AG04450 (cell line): ENCODE data around the gene ZAP70. TPM values are rescaled to one million over a fixed set of nuclear protein-coding genes. Genes with fewer than 3 reads are reported as not detected.

Experiments used
- CTCF ChIA-PET: fragments of 300-600, 350-600 bp; formaldehyde crosslinking; extraction: SDS; loops from one replicate; lab custom pipeline; 2022; ENCODE audit warnings: antibody characterized with exemption, inconsistent platforms; lab: Charles Lee
- POLR2A ChIA-PET: fragments of 350-600 bp; formaldehyde crosslinking; extraction: SDS; loops from one replicate; lab custom pipeline; 2021; ENCODE audit warnings: antibody characterized with exemption, inconsistent platforms; lab: Yijun Ruan, JAX
- DNase-seq: peaks from one replicate; pipeline ENCODE4 v3.0.0-alpha.2; 2011; ENCODE audit warnings: low read depth, low spot score
- H3K27ac ChIP-seq: one replicate; pipeline ENCODE4 v1.5.1; 2012; ENCODE audit warnings: low read depth, low read length, control low read depth
- H3K27me3 ChIP-seq: one replicate; pipeline ENCODE4 v1.6.0; 2012; ENCODE audit warnings: low read length; ENCODE audit not compliant: control insufficient read depth, insufficient read depth
- H3K4me3 ChIP-seq: 2 replicates; pipeline ENCODE4 v1.5.1; 2011; ENCODE audit warnings: mild to moderate bottlenecking, low read depth, low read length, control low read depth
- H3K9me3 ChIP-seq: 2 replicates; pipeline ENCODE4 v1.5.1; 2012; ENCODE audit warnings: low read length; ENCODE audit not compliant: control insufficient read depth, insufficient read depth
- polyA plus RNA-seq: library from polyadenylated mRNA; depleted of rRNA; stranded (reverse); fragments of >200 nt; gene quantifications from 2 replicates; pipeline ENCODE4 v1.2.3, GENCODE V29; 2011
- TF ChIP-seq, protein P1 (sequence below): IDR thresholded peaks from 2 replicates; pipeline ENCODE4 v1.5.1; 2011; ENCODE audit warnings: low read depth, low read length, control low read depth, inconsistent platforms

The ZAP70 gene
- polyA plus RNA-seq, 1 experiment = 0.06 TPM

DNA sequence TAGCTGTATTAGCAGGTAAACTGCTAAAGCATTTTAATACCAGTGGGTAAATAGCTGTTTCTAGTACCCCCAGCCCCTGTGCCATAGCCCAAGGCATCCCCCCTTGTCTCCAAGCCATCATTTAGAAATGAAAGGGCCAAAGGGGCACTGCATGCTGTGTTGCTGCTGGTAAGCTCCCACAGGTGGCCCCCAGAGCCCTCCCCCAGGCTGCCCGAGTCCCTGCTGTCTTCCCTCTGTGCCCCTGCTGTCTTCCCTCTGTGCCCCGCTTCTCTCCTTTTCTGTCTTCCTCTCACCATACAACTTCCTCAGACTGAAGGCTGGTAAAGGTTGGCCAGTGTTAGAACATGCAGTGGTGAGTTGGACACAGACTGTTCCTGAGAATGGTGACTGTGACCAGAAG is 42.1 kb downstream of the ZAP70 start:
- Histone ChIP-seq H3K27me3 (no peaks in the 10 kb centered on the region), H3K9me3 (no peaks in the 10 kb centered on the region), H3K27ac (no peak overlapping the region), H3K4me3 (no peak overlapping the region)
- ChIA-PET CTCF (no interaction called here), POLR2A (no interaction called here)
- TF ChIP-seq, protein P1, sequence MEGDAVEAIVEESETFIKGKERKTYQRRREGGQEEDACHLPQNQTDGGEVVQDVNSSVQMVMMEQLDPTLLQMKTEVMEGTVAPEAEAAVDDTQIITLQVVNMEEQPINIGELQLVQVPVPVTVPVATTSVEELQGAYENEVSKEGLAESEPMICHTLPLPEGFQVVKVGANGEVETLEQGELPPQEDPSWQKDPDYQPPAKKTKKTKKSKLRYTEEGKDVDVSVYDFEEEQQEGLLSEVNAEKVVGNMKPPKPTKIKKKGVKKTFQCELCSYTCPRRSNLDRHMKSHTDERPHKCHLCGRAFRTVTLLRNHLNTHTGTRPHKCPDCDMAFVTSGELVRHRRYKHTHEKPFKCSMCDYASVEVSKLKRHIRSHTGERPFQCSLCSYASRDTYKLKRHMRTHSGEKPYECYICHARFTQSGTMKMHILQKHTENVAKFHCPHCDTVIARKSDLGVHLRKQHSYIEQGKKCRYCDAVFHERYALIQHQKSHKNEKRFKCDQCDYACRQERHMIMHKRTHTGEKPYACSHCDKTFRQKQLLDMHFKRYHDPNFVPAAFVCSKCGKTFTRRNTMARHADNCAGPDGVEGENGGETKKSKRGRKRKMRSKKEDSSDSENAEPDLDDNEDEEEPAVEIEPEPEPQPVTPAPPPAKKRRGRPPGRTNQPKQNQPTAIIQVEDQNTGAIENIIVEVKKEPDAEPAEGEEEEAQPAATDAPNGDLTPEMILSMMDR = no peak
- DNase-seq = no peak

DNA sequence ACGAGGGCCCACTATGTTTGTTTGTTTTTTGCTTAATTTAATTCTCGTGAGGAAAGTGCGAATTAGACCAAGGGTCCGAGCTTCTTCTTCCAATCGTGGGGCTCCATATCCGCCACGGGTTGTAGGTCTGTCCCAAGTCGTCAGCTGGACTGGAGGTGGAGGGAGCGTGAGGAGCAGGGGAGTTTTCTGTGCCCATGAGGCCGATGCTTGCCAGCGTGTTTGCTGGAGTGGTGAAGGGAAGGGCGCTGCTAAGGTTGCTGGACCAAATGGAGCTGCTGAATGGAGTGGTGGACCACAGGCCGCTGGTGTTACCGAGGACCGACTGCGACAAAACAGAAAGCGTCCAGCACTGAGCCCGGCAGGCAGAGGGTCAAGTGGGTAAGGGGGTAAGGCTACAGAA is 43.7 kb downstream of the ZAP70 start:
- Histone ChIP-seq H3K4me3 (no peak overlapping the region), H3K9me3 (no peaks in the 10 kb centered on the region), H3K27ac (no peak overlapping the region), H3K27me3 (no peaks in the 10 kb centered on the region)
- TF ChIP-seq, protein P1 = no peak
- POLR2A ChIA-PET = no interaction called here
- CTCF ChIA-PET = interaction anchor here (1.2 kb wide), 1 partner anchor 58 kb away, joined by 3 read pairs; no protein-coding TSS in a partner anchor
- DNase-seq = no peak

DNA sequence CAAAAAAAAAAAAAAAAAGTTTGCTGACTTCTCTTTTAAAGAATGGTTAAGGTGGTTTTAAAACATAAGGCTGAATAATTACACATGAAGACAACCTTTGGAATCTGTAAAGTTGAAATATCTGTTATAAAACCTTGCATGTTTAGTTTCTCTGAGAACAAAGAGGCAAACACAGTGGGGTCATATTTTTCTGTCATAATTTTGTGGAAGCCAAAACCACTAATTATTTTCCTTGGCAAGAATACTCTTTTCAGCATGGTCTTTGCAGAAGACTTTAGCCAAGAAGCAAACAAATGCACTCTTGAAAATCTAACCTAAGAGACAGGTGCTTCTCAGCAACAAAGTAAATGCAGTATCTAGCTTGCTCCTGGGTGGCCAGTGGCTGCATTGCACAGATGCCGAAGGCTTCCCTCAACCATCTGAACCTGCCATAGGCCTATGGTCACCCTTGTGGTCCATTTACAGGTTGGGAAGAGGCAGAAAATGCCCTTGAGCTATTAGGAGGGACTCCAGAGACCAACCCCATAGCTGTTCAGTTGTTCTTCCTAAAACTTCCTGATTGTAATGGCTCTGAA is 44.8 kb downstream of the ZAP70 start:
- Histone ChIP-seq H3K27ac (no peak overlapping the region), H3K27me3 (no peaks in the 10 kb centered on the region), H3K9me3 (no peaks in the 10 kb centered on the region), H3K4me3 (no peak overlapping the region)
- TF ChIP-seq, protein P1 = no peak
- POLR2A ChIA-PET = interaction anchor here (0.6 kb wide), 1 partner anchor 124 kb away, joined by 3 read pairs; no protein-coding TSS in a partner anchor
- CTCF ChIA-PET = interaction anchor here (1.3 kb wide), 1 partner anchor 9 kb away, joined by 5 read pairs; no protein-coding TSS in a partner anchor
- no peak for DNase-seq

DNA sequence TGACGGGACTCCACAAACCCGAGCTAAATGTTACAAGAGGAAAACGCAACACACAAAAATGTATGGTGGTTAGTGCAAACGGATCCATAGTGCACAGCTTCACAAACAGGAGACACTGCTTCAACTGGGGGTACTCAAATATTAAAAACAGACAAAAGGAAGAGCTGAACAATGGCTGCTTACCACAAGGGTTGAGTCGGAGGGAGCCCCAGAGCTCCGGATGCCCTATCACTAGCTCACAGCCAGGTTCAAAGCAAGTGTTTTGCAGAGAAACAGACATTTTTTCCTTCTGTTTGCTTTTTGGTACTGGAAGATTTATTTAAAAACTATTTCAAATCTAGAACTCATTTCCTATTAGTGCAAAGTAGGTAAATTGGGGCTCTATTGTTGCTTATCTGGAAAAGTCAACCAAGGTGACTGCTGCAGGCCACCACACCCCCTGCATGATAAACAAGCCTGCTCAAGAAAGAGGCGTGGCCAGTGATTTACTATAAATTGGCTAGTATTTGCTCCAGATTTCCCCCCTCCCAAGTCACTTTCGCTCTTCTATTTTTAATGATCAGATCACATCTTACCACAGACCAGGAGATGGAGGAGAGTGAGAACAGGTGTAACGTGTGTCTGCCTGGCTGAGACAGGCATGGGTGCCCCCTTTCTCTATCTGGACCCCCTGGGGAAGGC is 46.5 kb downstream of the ZAP70 start:
- ChIA-PET POLR2A (no interaction called here), CTCF (interaction anchor here (1.4 kb wide), 1 partner anchor 60 kb away, joined by 4 read pairs; no protein-coding TSS in a partner anchor)
- H3K27me3 ChIP-seq = no peaks in the 10 kb centered on the region
- no peak for DNase-seq
- TF ChIP-seq, protein P1 = no peak
- no peak overlapping the region for H3K4me3 ChIP-seq
- no peak overlapping the region for H3K27ac ChIP-seq
- H3K9me3 ChIP-seq = no peaks in the 10 kb centered on the region

DNA sequence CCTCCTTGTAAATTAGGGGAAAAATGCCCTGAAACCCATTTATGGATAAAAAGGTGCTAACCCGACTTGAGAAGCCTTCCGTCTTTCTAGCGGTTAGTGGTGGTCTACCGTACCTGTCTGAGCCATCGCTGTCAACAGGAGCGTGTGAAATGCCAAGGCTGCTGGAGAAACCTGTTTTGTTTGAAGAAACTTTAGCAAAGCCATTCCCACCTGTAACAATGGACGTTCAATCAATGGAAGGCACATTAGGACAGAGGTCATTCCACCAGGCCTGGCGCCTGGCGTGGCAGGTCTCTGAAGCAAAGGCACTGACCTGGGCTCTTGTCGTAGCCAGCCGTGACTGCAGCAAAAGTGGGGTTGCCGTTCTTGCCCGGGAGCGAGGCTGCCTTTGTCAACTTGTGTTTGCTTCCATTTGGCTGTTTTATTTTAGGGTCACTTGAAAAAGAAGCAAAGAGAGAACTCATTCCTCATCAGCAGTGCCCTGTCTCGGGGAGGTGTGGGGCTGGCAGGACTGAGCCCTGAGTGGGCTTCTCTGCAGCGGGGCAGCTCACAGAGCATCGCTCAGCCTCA is 47.2 kb downstream of the ZAP70 start:
- no peak overlapping the region for H3K27ac ChIP-seq
- CTCF ChIA-PET = no interaction called here
- TF ChIP-seq, protein P1 = no peak
- H3K4me3 ChIP-seq = no peak overlapping the region
- no peaks in the 10 kb centered on the region for H3K27me3 ChIP-seq
- DNase-seq = no peak
- H3K9me3 ChIP-seq = no peaks in the 10 kb centered on the region
- POLR2A ChIA-PET = no interaction called here
